WTC11 (cell line): ENCODE data around the gene FMNL1. TPM values are rescaled to one million over a fixed set of nuclear protein-coding genes. Genes with fewer than 3 reads are reported as not detected.

Source experiments
- CREM ChIP-seq: sonication (generic); formaldehyde crosslinking; IDR thresholded peaks from 2 replicates; pipeline ENCODE4 v1.8.1; 2022; ENCODE audit warnings: mild to moderate bottlenecking, missing genetic modification reagents, moderate library complexity
- EMX1 ChIP-seq: fragments of 250-450 bp; sonication (Bioruptor Pico); IDR thresholded peaks from 2 replicates; pipeline ENCODE4 v1.8.0; 2021; ENCODE audit warnings: mild to moderate bottlenecking
- FOXK1 ChIP-seq: sonication (generic); formaldehyde crosslinking; IDR thresholded peaks from 2 replicates; pipeline ENCODE4 v1.8.0; 2022; ENCODE audit warnings: mild to moderate bottlenecking, moderate library complexity, missing genetic modification reagents
- GRHL2 ChIP-seq: fragments of 250-450 bp; sonication (Bioruptor Pico); IDR thresholded peaks from 2 replicates; pipeline ENCODE4 v1.8.0; 2022; ENCODE audit warnings: mild to moderate bottlenecking, moderate library complexity; ENCODE audit not compliant: insufficient replicate concordance, severe bottlenecking
- JAZF1 ChIP-seq: fragments of 250-450 bp; sonication (Bioruptor Pico); IDR thresholded peaks from 2 replicates; pipeline ENCODE4 v1.9.0; 2021; ENCODE audit warnings: moderate library complexity, mild to moderate bottlenecking, inconsistent platforms
- NFATC4 ChIP-seq: fragments of 250-450 bp; sonication (Bioruptor Pico); IDR thresholded peaks from 2 replicates; pipeline ENCODE4 v1.9.0; 2021; ENCODE audit warnings: mild to moderate bottlenecking
- SMAD4 ChIP-seq: sonication (generic); formaldehyde crosslinking; IDR thresholded peaks from 2 replicates; pipeline ENCODE4 v1.8.0; 2022; ENCODE audit warnings: mild to moderate bottlenecking, missing genetic modification reagents
- SP1 ChIP-seq: sonication (generic); formaldehyde crosslinking; conservative IDR thresholded peaks from 2 replicates; pipeline ENCODE4 v1.8.1; 2022; ENCODE audit warnings: missing genetic modification reagents
- TP53 ChIP-seq: sonication (generic); formaldehyde crosslinking; IDR thresholded peaks from 2 replicates; pipeline ENCODE4 v1.8.1; 2023; ENCODE audit warnings: mild to moderate bottlenecking, missing genetic modification reagents
- ZBTB21 ChIP-seq: sonication (generic); formaldehyde crosslinking; IDR thresholded peaks from 2 replicates; pipeline ENCODE4 v1.8.1; 2023; ENCODE audit warnings: mild to moderate bottlenecking, missing genetic modification reagents, borderline replicate concordance
- total RNA-seq: library from RNA; stranded (reverse); gene quantifications from 3 replicates; pipeline ENCODE4 v1.2.3, GENCODE V29; 2021
- TF ChIP-seq, protein P1 (sequence below): sonication (generic); formaldehyde crosslinking; IDR thresholded peaks from 2 replicates; pipeline ENCODE4 v1.8.0; 2022; ENCODE audit warnings: missing genetic modification reagents
- TF ChIP-seq, protein P2 (sequence below): sonication (generic); formaldehyde crosslinking; IDR thresholded peaks from 2 replicates; pipeline ENCODE4 v1.8.1; 2023; ENCODE audit warnings: mild to moderate bottlenecking, missing genetic modification reagents
- TF ChIP-seq, protein P3 (sequence below): sonication (generic); formaldehyde crosslinking; IDR thresholded peaks from 2 replicates; pipeline ENCODE4 v1.8.0; 2023; ENCODE audit warnings: missing genetic modification reagents
- TF ChIP-seq, protein P4 (sequence below): sonication (generic); formaldehyde crosslinking; IDR thresholded peaks from 2 replicates; pipeline ENCODE4 v1.8.1; 2023; ENCODE audit warnings: mild to moderate bottlenecking, missing genetic modification reagents, borderline replicate concordance
- TF ChIP-seq, protein P5 (sequence below): sonication (generic); formaldehyde crosslinking; IDR thresholded peaks from 2 replicates; pipeline ENCODE4 v1.8.1; 2023; ENCODE audit warnings: mild to moderate bottlenecking, missing genetic modification reagents
- TF ChIP-seq, protein P6 (sequence below): sonication (generic); formaldehyde crosslinking; IDR thresholded peaks from 2 replicates; pipeline ENCODE4 v1.8.0; 2022; ENCODE audit warnings: mild to moderate bottlenecking, missing genetic modification reagents
- TF ChIP-seq, protein P7 (sequence below): sonication (generic); formaldehyde crosslinking; IDR thresholded peaks from 2 replicates; pipeline ENCODE4 v1.8.1; 2022; ENCODE audit warnings: low read depth, mild to moderate bottlenecking, moderate library complexity, missing genetic modification reagents, borderline replicate concordance

The FMNL1 gene
- total RNA-seq, 1 experiment from 2014 or later = 5.3 TPM

DNA sequence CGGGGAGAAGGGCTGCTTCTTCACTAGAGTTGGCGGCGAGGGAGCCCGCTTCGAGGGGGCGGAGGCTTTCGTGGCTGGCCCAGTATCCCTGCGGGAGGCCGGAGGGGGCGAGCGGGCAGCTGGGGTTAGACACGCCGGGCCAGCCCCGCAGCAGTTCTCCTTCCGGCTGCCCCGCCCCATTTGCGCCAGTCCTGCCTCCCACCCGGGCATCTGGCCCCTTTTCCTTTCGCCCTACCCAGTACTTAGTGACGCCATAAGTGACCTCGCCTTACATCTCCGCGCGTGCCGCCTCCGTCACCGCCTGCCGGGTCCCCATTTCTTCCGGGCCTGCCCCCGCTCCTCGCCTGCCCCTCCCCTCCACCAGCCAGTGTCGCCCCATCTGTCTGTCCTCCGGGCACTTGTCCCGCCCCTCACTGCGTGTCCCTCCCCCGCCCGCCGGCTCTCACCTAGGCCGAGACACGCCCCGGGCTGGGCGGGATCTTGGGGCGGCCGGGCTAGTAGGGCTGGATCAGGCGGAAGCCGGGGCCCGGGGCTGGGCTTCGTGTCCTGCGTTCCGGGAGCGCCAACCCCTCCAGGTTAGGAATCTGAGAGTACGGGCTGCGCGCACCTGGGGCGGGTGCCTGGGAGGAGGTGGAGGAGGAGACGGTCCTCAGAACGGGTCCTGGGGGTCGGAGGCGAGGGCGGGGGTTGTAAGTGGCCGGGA, 25.9 kb downstream of the FMNL1 start (continued):
- TF ChIP-seq JAZF1 = no peak
- TF ChIP-seq EMX1 (CRISPR knock-in tag) = no peak
- TF ChIP-seq, protein P1, sequence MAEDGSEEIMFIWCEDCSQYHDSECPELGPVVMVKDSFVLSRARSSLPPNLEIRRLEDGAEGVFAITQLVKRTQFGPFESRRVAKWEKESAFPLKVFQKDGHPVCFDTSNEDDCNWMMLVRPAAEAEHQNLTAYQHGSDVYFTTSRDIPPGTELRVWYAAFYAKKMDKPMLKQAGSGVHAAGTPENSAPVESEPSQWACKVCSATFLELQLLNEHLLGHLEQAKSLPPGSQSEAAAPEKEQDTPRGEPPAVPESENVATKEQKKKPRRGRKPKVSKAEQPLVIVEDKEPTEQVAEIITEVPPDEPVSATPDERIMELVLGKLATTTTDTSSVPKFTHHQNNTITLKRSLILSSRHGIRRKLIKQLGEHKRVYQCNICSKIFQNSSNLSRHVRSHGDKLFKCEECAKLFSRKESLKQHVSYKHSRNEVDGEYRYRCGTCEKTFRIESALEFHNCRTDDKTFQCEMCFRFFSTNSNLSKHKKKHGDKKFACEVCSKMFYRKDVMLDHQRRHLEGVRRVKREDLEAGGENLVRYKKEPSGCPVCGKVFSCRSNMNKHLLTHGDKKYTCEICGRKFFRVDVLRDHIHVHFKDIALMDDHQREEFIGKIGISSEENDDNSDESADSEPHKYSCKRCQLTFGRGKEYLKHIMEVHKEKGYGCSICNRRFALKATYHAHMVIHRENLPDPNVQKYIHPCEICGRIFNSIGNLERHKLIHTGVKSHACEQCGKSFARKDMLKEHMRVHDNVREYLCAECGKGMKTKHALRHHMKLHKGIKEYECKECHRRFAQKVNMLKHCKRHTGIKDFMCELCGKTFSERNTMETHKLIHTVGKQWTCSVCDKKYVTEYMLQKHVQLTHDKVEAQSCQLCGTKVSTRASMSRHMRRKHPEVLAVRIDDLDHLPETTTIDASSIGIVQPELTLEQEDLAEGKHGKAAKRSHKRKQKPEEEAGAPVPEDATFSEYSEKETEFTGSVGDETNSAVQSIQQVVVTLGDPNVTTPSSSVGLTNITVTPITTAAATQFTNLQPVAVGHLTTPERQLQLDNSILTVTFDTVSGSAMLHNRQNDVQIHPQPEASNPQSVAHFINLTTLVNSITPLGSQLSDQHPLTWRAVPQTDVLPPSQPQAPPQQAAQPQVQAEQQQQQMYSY (CRISPR knock-in tag) = 0 out of 2 replicates have a peak, but pooled peaks have one; percentile 12
- TF ChIP-seq, protein P2, sequence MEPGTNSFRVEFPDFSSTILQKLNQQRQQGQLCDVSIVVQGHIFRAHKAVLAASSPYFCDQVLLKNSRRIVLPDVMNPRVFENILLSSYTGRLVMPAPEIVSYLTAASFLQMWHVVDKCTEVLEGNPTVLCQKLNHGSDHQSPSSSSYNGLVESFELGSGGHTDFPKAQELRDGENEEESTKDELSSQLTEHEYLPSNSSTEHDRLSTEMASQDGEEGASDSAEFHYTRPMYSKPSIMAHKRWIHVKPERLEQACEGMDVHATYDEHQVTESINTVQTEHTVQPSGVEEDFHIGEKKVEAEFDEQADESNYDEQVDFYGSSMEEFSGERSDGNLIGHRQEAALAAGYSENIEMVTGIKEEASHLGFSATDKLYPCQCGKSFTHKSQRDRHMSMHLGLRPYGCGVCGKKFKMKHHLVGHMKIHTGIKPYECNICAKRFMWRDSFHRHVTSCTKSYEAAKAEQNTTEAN (CRISPR knock-in tag) = peak; percentile 77; the same call in 1 of the 2 replicates
- TF ChIP-seq, protein P3, sequence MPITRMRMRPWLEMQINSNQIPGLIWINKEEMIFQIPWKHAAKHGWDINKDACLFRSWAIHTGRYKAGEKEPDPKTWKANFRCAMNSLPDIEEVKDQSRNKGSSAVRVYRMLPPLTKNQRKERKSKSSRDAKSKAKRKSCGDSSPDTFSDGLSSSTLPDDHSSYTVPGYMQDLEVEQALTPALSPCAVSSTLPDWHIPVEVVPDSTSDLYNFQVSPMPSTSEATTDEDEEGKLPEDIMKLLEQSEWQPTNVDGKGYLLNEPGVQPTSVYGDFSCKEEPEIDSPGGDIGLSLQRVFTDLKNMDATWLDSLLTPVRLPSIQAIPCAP (CRISPR knock-in tag) = peak; percentile 8; the same call in 1 of the 2 replicates
- TF ChIP-seq, protein P4, sequence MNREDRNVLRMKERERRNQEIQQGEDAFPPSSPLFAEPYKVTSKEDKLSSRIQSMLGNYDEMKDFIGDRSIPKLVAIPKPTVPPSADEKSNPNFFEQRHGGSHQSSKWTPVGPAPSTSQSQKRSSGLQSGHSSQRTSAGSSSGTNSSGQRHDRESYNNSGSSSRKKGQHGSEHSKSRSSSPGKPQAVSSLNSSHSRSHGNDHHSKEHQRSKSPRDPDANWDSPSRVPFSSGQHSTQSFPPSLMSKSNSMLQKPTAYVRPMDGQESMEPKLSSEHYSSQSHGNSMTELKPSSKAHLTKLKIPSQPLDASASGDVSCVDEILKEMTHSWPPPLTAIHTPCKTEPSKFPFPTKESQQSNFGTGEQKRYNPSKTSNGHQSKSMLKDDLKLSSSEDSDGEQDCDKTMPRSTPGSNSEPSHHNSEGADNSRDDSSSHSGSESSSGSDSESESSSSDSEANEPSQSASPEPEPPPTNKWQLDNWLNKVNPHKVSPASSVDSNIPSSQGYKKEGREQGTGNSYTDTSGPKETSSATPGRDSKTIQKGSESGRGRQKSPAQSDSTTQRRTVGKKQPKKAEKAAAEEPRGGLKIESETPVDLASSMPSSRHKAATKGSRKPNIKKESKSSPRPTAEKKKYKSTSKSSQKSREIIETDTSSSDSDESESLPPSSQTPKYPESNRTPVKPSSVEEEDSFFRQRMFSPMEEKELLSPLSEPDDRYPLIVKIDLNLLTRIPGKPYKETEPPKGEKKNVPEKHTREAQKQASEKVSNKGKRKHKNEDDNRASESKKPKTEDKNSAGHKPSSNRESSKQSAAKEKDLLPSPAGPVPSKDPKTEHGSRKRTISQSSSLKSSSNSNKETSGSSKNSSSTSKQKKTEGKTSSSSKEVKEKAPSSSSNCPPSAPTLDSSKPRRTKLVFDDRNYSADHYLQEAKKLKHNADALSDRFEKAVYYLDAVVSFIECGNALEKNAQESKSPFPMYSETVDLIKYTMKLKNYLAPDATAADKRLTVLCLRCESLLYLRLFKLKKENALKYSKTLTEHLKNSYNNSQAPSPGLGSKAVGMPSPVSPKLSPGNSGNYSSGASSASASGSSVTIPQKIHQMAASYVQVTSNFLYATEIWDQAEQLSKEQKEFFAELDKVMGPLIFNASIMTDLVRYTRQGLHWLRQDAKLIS (CRISPR knock-in tag) = peak; percentile 73; the same call in 1 of the 2 replicates
- TF ChIP-seq SMAD4 (CRISPR knock-in tag) = no peak
- TF ChIP-seq, protein P5, sequence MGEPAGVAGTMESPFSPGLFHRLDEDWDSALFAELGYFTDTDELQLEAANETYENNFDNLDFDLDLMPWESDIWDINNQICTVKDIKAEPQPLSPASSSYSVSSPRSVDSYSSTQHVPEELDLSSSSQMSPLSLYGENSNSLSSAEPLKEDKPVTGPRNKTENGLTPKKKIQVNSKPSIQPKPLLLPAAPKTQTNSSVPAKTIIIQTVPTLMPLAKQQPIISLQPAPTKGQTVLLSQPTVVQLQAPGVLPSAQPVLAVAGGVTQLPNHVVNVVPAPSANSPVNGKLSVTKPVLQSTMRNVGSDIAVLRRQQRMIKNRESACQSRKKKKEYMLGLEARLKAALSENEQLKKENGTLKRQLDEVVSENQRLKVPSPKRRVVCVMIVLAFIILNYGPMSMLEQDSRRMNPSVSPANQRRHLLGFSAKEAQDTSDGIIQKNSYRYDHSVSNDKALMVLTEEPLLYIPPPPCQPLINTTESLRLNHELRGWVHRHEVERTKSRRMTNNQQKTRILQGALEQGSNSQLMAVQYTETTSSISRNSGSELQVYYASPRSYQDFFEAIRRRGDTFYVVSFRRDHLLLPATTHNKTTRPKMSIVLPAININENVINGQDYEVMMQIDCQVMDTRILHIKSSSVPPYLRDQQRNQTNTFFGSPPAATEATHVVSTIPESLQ (CRISPR knock-in tag) = no peak
- peak; percentile 85; the same call in 1 of the 2 replicates for TF ChIP-seq CREM (CRISPR knock-in tag)
- TF ChIP-seq TP53 (CRISPR knock-in tag) = peak; percentile 3; the same call in 1 of the 2 replicates
- 0 out of 2 replicates have a peak, but pooled peaks have one; percentile 15 for TF ChIP-seq FOXK1 (CRISPR knock-in tag)
- TF ChIP-seq, protein P6, sequence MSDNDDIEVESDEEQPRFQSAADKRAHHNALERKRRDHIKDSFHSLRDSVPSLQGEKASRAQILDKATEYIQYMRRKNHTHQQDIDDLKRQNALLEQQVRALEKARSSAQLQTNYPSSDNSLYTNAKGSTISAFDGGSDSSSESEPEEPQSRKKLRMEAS = peak; percentile 44
- TF ChIP-seq SP1 (CRISPR knock-in tag) = peak; percentile 91
- TF ChIP-seq, protein P7, sequence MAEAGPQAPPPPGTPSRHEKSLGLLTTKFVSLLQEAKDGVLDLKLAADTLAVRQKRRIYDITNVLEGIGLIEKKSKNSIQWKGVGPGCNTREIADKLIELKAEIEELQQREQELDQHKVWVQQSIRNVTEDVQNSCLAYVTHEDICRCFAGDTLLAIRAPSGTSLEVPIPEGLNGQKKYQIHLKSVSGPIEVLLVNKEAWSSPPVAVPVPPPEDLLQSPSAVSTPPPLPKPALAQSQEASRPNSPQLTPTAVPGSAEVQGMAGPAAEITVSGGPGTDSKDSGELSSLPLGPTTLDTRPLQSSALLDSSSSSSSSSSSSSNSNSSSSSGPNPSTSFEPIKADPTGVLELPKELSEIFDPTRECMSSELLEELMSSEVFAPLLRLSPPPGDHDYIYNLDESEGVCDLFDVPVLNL (CRISPR knock-in tag) = no peak
- TF ChIP-seq NFATC4 (CRISPR knock-in tag) = no peak
- TF ChIP-seq GRHL2 (CRISPR knock-in tag) = no peak
- TF ChIP-seq ZBTB21 (CRISPR knock-in tag) = peak; percentile 99
